ENCODE measurements around the gene ACBD4.

Gene ACBD4

GRCh38 chr17:45098081-45098868 lies 37.2 kb upstream of the ACBD4 start:
- no peaks in the 10 kb centered on the region for H3K9me3 ChIP-seq (ENCODE audit: insufficient read depth, low read length)
- TF ChIP-seq CTCF (IDR thresholded peaks at IDR 0.05; ENCODE audit: low read depth, low read length), result no peak
- TF ChIP-seq EZH2phosphoT487 (IDR thresholded peaks at IDR 0.05; ENCODE audit: low read depth), result no peak
- no peaks in the 10 kb centered on the region for H3K27me3 ChIP-seq (ENCODE audit: low read depth, low read length)
- H3K4me2 ChIP-seq (ENCODE audit: low read length), result no peak overlapping the region
- H3K4me3 ChIP-seq (ENCODE audit: low read length), result no peak overlapping the region
- H3K4me1 ChIP-seq (ENCODE audit: low read length), result peaks cover 15% of the 10 kb centered on the region
- H3K9ac ChIP-seq (ENCODE audit: low read length), result no peak overlapping the region
- peaks cover 58% of the 10 kb centered on the region for H3K36me3 ChIP-seq (replicated peaks; ENCODE audit: low read depth, low read length)
- H4K20me1 ChIP-seq (ENCODE audit: insufficient read depth, low read length), result no peaks in the 10 kb centered on the region
- H3K27ac ChIP-seq (ENCODE audit: low read length), result no peak overlapping the region
- H2AFZ ChIP-seq (ENCODE audit: low read depth, low read length), result no peak overlapping the region
- peaks cover 7% of the 10 kb centered on the region; the same call in 1 of the 2 replicates for H3K79me2 ChIP-seq (ENCODE audit: low read length)

- Histone ChIP-seq H3K27me3 (ENCODE audit: low read depth, low read length) (no peaks in the 10 kb centered on the region), H3K36me3 (replicated peaks; ENCODE audit: low read depth, low read length) (peaks cover 58% of the 10 kb centered on the region), H3K9me3 (ENCODE audit: insufficient read depth, low read length) (no peaks in the 10 kb centered on the region), H4K20me1 (ENCODE audit: insufficient read depth, low read length) (no peaks in the 10 kb centered on the region), H3K4me3 (ENCODE audit: low read length) (no peak overlapping the region), H3K27ac (ENCODE audit: low read length) (no peak overlapping the region), H3K4me2 (ENCODE audit: low read length) (no peak overlapping the region), H3K4me1 (ENCODE audit: low read length) (peaks cover 15% of the 10 kb centered on the region), H2AFZ (ENCODE audit: low read depth, low read length) (no peak overlapping the region), H3K9ac (ENCODE audit: low read length) (no peak overlapping the region), H3K79me2 (ENCODE audit: low read length) (peaks cover 7% of the 10 kb centered on the region; the same call in 1 of the 2 replicates)
- TF ChIP-seq EZH2phosphoT487 (IDR thresholded peaks at IDR 0.05; ENCODE audit: low read depth), result no peak
- TF ChIP-seq CTCF (IDR thresholded peaks at IDR 0.05; ENCODE audit: low read depth, low read length), result peak; percentile 87
Observed at GRCh38 chr17:45098869-45099616, 36.4 kb upstream of the ACBD4 start.

- no peak for TF ChIP-seq EZH2phosphoT487 (IDR thresholded peaks at IDR 0.05; ENCODE audit: low read depth)
- TF ChIP-seq CTCF (IDR thresholded peaks at IDR 0.05; ENCODE audit: low read depth, low read length), result no peak
- no peaks in the 10 kb centered on the region for H3K27me3 ChIP-seq (ENCODE audit: low read depth, low read length)
- H2AFZ ChIP-seq (ENCODE audit: low read depth, low read length), result no peak overlapping the region
- H3K9ac ChIP-seq (ENCODE audit: low read length), result no peak overlapping the region
- H3K4me2 ChIP-seq (ENCODE audit: low read length), result no peak overlapping the region
- peaks cover 3% of the 10 kb centered on the region for H3K4me1 ChIP-seq (ENCODE audit: low read length)
- peaks cover 76% of the 10 kb centered on the region for H3K36me3 ChIP-seq (replicated peaks; ENCODE audit: low read depth, low read length)
- no peak overlapping the region for H3K27ac ChIP-seq (ENCODE audit: low read length)
- H3K4me3 ChIP-seq (ENCODE audit: low read length), result no peak overlapping the region
- no peaks in the 10 kb centered on the region for H3K9me3 ChIP-seq (ENCODE audit: insufficient read depth, low read length)
- H3K79me2 ChIP-seq (ENCODE audit: low read length), result peaks cover 6% of the 10 kb centered on the region; the same call in 1 of the 2 replicates
- no peaks in the 10 kb centered on the region for H4K20me1 ChIP-seq (ENCODE audit: insufficient read depth, low read length)
Observed at GRCh38 chr17:45101546-45101882, 34.0 kb upstream of the ACBD4 start.

Measured in OCI-LY3 (cell line).